Measurements from ENCODE around the gene MPND. TPM values are rescaled to one million over a fixed set of nuclear protein-coding genes. Genes with fewer than 3 reads are reported as not detected.

MPND gene
- total and polyA plus RNA-seq, 10 of the 15 experiments (the other 5 are each of a cell fraction or from before 2014, with no cell fraction given), result 0.79 to 18.3 (median 6.0) TPM

- WGBS (ENCODE audit: insufficient coverage, insufficient replicate concordance, low lambda C conversion rate, missing lambda C conversion rate), result 77% methylated on average over 9 of the region's 9 CpGs
- FAIRE-seq, result no peak
- no peak for DNase-seq (ENCODE audit: low read depth, low spot score)
- H3K9ac ChIP-seq (ENCODE audit: control insufficient read depth, insufficient read depth, low read length), result no peak overlapping the region
- H3K9me3 ChIP-seq (replicated peaks; ENCODE audit: control insufficient read depth, insufficient read depth, low read length), result no peaks in the 10 kb centered on the region
- RAD21 ChIA-PET (ENCODE audit: unreplicated experiment), result interaction anchor here (1.2 kb wide), 1 partner anchor 9 kb away, joined by 3 read pairs; no protein-coding TSS in a partner anchor
- peaks cover 77% of the 10 kb centered on the region for H3K79me2 ChIP-seq (ENCODE audit: control insufficient read depth, insufficient read depth, low read length)
- peaks cover 15 to 24% of the 10 kb centered on the region in 2 experiments; a peak in 3 of 4 replicates for H3K36me3 ChIP-seq (ENCODE audit: control insufficient read depth in 2 of 2, insufficient read depth in 2 of 2, low read length in 1 of 2)
- intact Hi-C loops (cut with micrococcal nuclease; ENCODE audit: unreplicated experiment) (no loop called here), in situ Hi-C loops (cut with MboI) (no loop called here)
- CTCF ChIA-PET, result interaction anchor here (2.4 kb wide), 1 partner anchor 14 kb away, joined by 5 read pairs; no protein-coding TSS in a partner anchor
- no TSS peak for BruUV-seq (replicated peaks)
- peaks cover 15% of the 10 kb centered on the region for H4K20me1 ChIP-seq (ENCODE audit: control insufficient read depth, insufficient read depth)
- H3K27ac ChIP-seq (ENCODE audit: control insufficient read depth, insufficient read depth), result no peak overlapping the region
- SMC1A ChIA-PET (ENCODE audit: uncharacterized antibody, unreplicated experiment), result no interaction called here
- POLR2A ChIA-PET, result interaction anchor here (7.7 kb wide), 1 partner anchor 12 kb away, joined by 110 read pairs; no protein-coding TSS in a partner anchor
- no peak for TF ChIP-seq ATF3 (IDR thresholded peaks at IDR 0.05; ENCODE audit: borderline replicate concordance, extremely low read depth, low read depth, low read length)
- TF ChIP-seq HCFC1 (IDR thresholded peaks at IDR 0.05; ENCODE audit: low read length), result no peak
- TF ChIP-seq JUND (IDR thresholded peaks at IDR 0.05; ENCODE audit: low read depth, low read length), result no peak
- TF ChIP-seq SMAD5 (IDR thresholded peaks at IDR 0.05; ENCODE audit: low read depth), result no peak
- no peak for TF ChIP-seq PRDM15 (CRISPR knock-in tag; IDR thresholded peaks at IDR 0.05)
- no peak for TF ChIP-seq YY1 (IDR thresholded peaks at IDR 0.05; ENCODE audit: low read depth, low read length)
- no peak for TF ChIP-seq HSF1 (IDR thresholded peaks at IDR 0.05; ENCODE audit: low read depth, low read length)
- TF ChIP-seq SPI1 (IDR thresholded peaks at IDR 0.05; ENCODE audit: borderline replicate concordance, insufficient read depth, low read depth, low read length), result no peak
- TF ChIP-seq PML (IDR thresholded peaks at IDR 0.05; ENCODE audit: low read length), result no peak
- TF ChIP-seq IKZF1 (conservative IDR thresholded peaks at IDR 0.05), result no peak
- no peak for TF ChIP-seq ETV6 (conservative IDR thresholded peaks at IDR 0.05 in 1 of 2, IDR thresholded peaks at IDR 0.05 in 1 of 2; ENCODE audit: borderline replicate concordance in 1 of 2, low read depth in 1 of 2)
- TF ChIP-seq GABPA (IDR thresholded peaks at IDR 0.05; ENCODE audit: low read depth), result no peak
- no peak for TF ChIP-seq SIX5 (IDR thresholded peaks at IDR 0.05; ENCODE audit: low read depth, low read length, severe bottlenecking)
- no peak for TF ChIP-seq TCF7 (IDR thresholded peaks at IDR 0.05; ENCODE audit: borderline replicate concordance)
- TF ChIP-seq CHD2 (IDR thresholded peaks at IDR 0.05; ENCODE audit: borderline replicate concordance, low read depth, low read length), result no peak
- no peak for TF ChIP-seq RFX5 (IDR thresholded peaks at IDR 0.05; ENCODE audit: low read depth, low read length)
- TF ChIP-seq CBX5 (IDR thresholded peaks at IDR 0.05; ENCODE audit: low read depth), result no peak
- H3K4me3 ChIP-seq, result no peak overlapping the region
- H3K27me3 ChIP-seq (replicated peaks in 1 of 2; ENCODE audit: control insufficient read depth in 2 of 2, insufficient read depth in 2 of 2, low read length in 1 of 2), result no peaks in the 10 kb centered on the region
- no peak overlapping the region for H3K4me2 ChIP-seq (ENCODE audit: control insufficient read depth, insufficient read depth)
- ATAC-seq, result no peak
- H3K4me1 ChIP-seq (ENCODE audit: control insufficient read depth, insufficient read depth, low read length), result peaks cover 8% of the 10 kb centered on the region
- H2AFZ ChIP-seq (ENCODE audit: control insufficient read depth, low read depth, low read length), result no peak overlapping the region
Measured at GRCh38 chr19:4391306-4391693, 47.9 kb downstream of the MPND start.

All from GM12878 (cell line).